DOHH2 (cell line): ENCODE results near the gene PCTP.

Source experiments
- H3F3A ChIP-seq: fragments of 200-600 bp; sonication (generic), shearing (Covaris generic); 2 replicates; pipeline ENCODE4 v1.6.0; 2016; ENCODE audit warnings: antibody characterized with exemption, mild to moderate bottlenecking; ENCODE audit not compliant: control insufficient read depth, insufficient read depth
- H3K27ac ChIP-seq: fragments of 200-600 bp; sonication (generic); 2 replicates; pipeline ENCODE4 v1.5.1; 2014; ENCODE audit warnings: low read depth, mild to moderate bottlenecking, low read length, moderate library complexity
- H3K27me3 ChIP-seq: fragments of 200-600 bp; sonication (generic); 2 replicates; pipeline ENCODE4 v1.6.1; 2014; ENCODE audit warnings: mild to moderate bottlenecking, low read length, mixed read lengths; ENCODE audit not compliant: control insufficient read depth
- H3K36me3 ChIP-seq: fragments of 200-600 bp; sonication (generic); 2 replicates; pipeline ENCODE4 v1.6.1; 2014; ENCODE audit warnings: mild to moderate bottlenecking, low read length, moderate library complexity, mixed read lengths; ENCODE audit not compliant: control insufficient read depth
- H3K4me1 ChIP-seq: fragments of 200-600 bp; sonication (generic); 2 replicates; pipeline ENCODE4 v1.6.1; 2014; ENCODE audit warnings: mild to moderate bottlenecking, low read length, mixed read lengths; ENCODE audit not compliant: control insufficient read depth
- H3K4me2 ChIP-seq: fragments of 200-600 bp; sonication (generic); 2 replicates; pipeline ENCODE4 v1.6.0; 2014; ENCODE audit warnings: mild to moderate bottlenecking, low read length, moderate library complexity
- H3K4me3 ChIP-seq: fragments of 200-600 bp; sonication (generic); 2 replicates; pipeline ENCODE4 v1.5.1; 2014; ENCODE audit warnings: mild to moderate bottlenecking, low read length, mixed read lengths
- H3K79me2 ChIP-seq: fragments of 200-600 bp; sonication (generic); 2 replicates; pipeline ENCODE4 v1.6.1; 2014; ENCODE audit warnings: mild to moderate bottlenecking, low read length, mixed read lengths; ENCODE audit not compliant: control insufficient read depth
- H3K9me2 ChIP-seq: fragments of 200-600 bp; sonication (generic); replicated peaks from 2 replicates; pipeline ENCODE4 v1.6.1; 2014; ENCODE audit warnings: mild to moderate bottlenecking, low read length, mixed read lengths; ENCODE audit not compliant: control insufficient read depth
- H3K9me3 ChIP-seq: fragments of 200-600 bp; sonication (generic); 2 replicates; pipeline ENCODE4 v1.6.1; 2014; ENCODE audit warnings: antibody characterized with exemption, low read length, mixed read lengths; ENCODE audit not compliant: control insufficient read depth, insufficient read depth
- H4K20me1 ChIP-seq: fragments of 200-600 bp; sonication (generic); 2 replicates; pipeline ENCODE4 v1.6.0; 2014; ENCODE audit warnings: low read depth, mild to moderate bottlenecking, antibody characterized with exemption, low read length, moderate library complexity; ENCODE audit not compliant: control insufficient read depth, insufficient read depth
- CTCF ChIP-seq: fragments of 200-600 bp; sonication (generic); IDR thresholded peaks from one replicate; pipeline ENCODE4 v1.5.1; 2014; ENCODE audit warnings: antibody characterized with exemption, mild to moderate bottlenecking, low read depth, low read length; ENCODE audit not compliant: poor library complexity, severe bottlenecking
- EZH2phosphoT487 ChIP-seq: fragments of 200-600 bp; sonication (generic); IDR thresholded peaks from 2 replicates; pipeline ENCODE4 v1.6.1; 2017; ENCODE audit warnings: borderline replicate concordance, mild to moderate bottlenecking, antibody characterized with exemption, low read length, moderate library complexity, mixed read lengths

Gene PCTP

GRCh38 chr17:55757659-55758058 is 6.8 kb downstream of the PCTP start:
- Histone ChIP-seq H3K27ac (no peak overlapping the region), H3K79me2 (no peaks in the 10 kb centered on the region), H3K9me3 (no peaks in the 10 kb centered on the region), H3K36me3 (no peaks in the 10 kb centered on the region), H3F3A (0 out of 2 replicates have a peak, but pooled peaks cover 2% of the 10 kb centered on the region), H3K4me1 (no peaks in the 10 kb centered on the region), H3K4me3 (no peak overlapping the region), H3K4me2 (no peak overlapping the region), H3K27me3 (no peaks in the 10 kb centered on the region), H4K20me1 (no peaks in the 10 kb centered on the region), H3K9me2 (no peaks in the 10 kb centered on the region)
- TF ChIP-seq EZH2phosphoT487 (no peak), CTCF (no peak)

- TF ChIP-seq EZH2phosphoT487: no peak
- TF ChIP-seq CTCF: no peak
- no peaks in the 10 kb centered on the region for H3K79me2 ChIP-seq
- no peaks in the 10 kb centered on the region for H3K36me3 ChIP-seq
- H3K9me3 ChIP-seq: no peaks in the 10 kb centered on the region
- H3K4me2 ChIP-seq: no peak overlapping the region
- no peak overlapping the region for H3K27ac ChIP-seq
- no peaks in the 10 kb centered on the region for H3K9me2 ChIP-seq
- H3F3A ChIP-seq: no peaks in the 10 kb centered on the region
- H3K4me3 ChIP-seq: no peak overlapping the region
- H4K20me1 ChIP-seq: no peaks in the 10 kb centered on the region
- no peaks in the 10 kb centered on the region for H3K27me3 ChIP-seq
- no peaks in the 10 kb centered on the region for H3K4me1 ChIP-seq
Observed at GRCh38 chr17:55758171-55758570, 7.3 kb downstream of the PCTP start.

GRCh38 chr17:55760643-55761355 is 9.9 kb downstream of the PCTP start:
- no peak for TF ChIP-seq CTCF
- TF ChIP-seq EZH2phosphoT487: no peak
- Histone ChIP-seq H3K4me1 (peaks cover 6% of the 10 kb centered on the region), H3K4me3 (no peak overlapping the region), H3K9me2 (no peaks in the 10 kb centered on the region), H3K4me2 (no peak overlapping the region), H4K20me1 (no peaks in the 10 kb centered on the region), H3K79me2 (no peaks in the 10 kb centered on the region), H3K27ac (no peak overlapping the region), H3F3A (no peaks in the 10 kb centered on the region), H3K36me3 (no peaks in the 10 kb centered on the region), H3K27me3 (no peaks in the 10 kb centered on the region), H3K9me3 (no peaks in the 10 kb centered on the region)
